ENCODE data around the gene KCNJ1. TPM values are rescaled to one million over a fixed set of nuclear protein-coding genes. Genes with fewer than 3 reads are reported as not detected.

Gene KCNJ1
- total and polyA plus RNA-seq, 10 of the 15 experiments (the other 5 are each of a cell fraction or from before 2014, with no cell fraction given), result not detected

- FAIRE-seq, result no peak
- Histone ChIP-seq H3K9me3 (replicated peaks; ENCODE audit: control insufficient read depth, insufficient read depth, low read length) (no peaks in the 10 kb centered on the region), H3K4me3 (no peak overlapping the region), H3K27me3 (replicated peaks in 1 of 2; ENCODE audit: control insufficient read depth in 2 of 2, insufficient read depth in 2 of 2, low read length in 1 of 2) (peaks cover 0 to 3% of the 10 kb centered on the region in 2 experiments; a peak in 3 of 4 replicates), H3K27ac (ENCODE audit: control insufficient read depth, insufficient read depth) (no peak overlapping the region), H3K36me3 (ENCODE audit: control insufficient read depth in 2 of 2, insufficient read depth in 2 of 2, low read length in 1 of 2) (no peaks in the 10 kb centered on the region), H3K4me1 (ENCODE audit: control insufficient read depth, insufficient read depth, low read length) (no peaks in the 10 kb centered on the region), H3K9ac (ENCODE audit: control insufficient read depth, insufficient read depth, low read length) (no peak overlapping the region), H2AFZ (ENCODE audit: control insufficient read depth, low read depth, low read length) (no peak overlapping the region), H3K79me2 (ENCODE audit: control insufficient read depth, insufficient read depth, low read length) (no peaks in the 10 kb centered on the region), H3K4me2 (ENCODE audit: control insufficient read depth, insufficient read depth) (no peak overlapping the region), H4K20me1 (ENCODE audit: control insufficient read depth, insufficient read depth) (no peaks in the 10 kb centered on the region)
- TF ChIP-seq NR2C2 (IDR thresholded peaks at IDR 0.05; ENCODE audit: borderline replicate concordance, control insufficient read depth, insufficient read length, low read depth) (no peak), JUND (IDR thresholded peaks at IDR 0.05; ENCODE audit: low read depth, low read length) (no peak), MYB (IDR thresholded peaks at IDR 0.05; ENCODE audit: borderline replicate concordance, low read depth, low read length) (no peak), NFIC (IDR thresholded peaks at IDR 0.05; ENCODE audit: low read depth, low read length) (no peak), SMC3 (IDR thresholded peaks at IDR 0.05; ENCODE audit: borderline replicate concordance, low read length) (no peak), BMI1 (IDR thresholded peaks at IDR 0.05; ENCODE audit: borderline replicate concordance) (no peak), IRF4 (IDR thresholded peaks at IDR 0.05; ENCODE audit: low read depth, low read length) (no peak), ZBTB4 (CRISPR knock-in tag; IDR thresholded peaks at IDR 0.05) (no peak), IRF3 (IDR thresholded peaks at IDR 0.05) (no peak), EED (IDR thresholded peaks at IDR 0.05; ENCODE audit: low read depth) (no peak), RAD51 (IDR thresholded peaks at IDR 0.05) (no peak)
- TF ChIP-seq, protein P1, sequence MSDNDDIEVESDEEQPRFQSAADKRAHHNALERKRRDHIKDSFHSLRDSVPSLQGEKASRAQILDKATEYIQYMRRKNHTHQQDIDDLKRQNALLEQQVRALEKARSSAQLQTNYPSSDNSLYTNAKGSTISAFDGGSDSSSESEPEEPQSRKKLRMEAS (IDR thresholded peaks at IDR 0.05; ENCODE audit: low read depth, low read length), result no peak
- RAD21 ChIA-PET (ENCODE audit: unreplicated experiment), result no interaction called here
- WGBS (ENCODE audit: insufficient coverage, insufficient replicate concordance, low lambda C conversion rate, missing lambda C conversion rate), result 29% methylated on average over 16 of the region's 18 CpGs
- CTCF ChIA-PET, result interaction anchor here (0.8 to 1.2 kb wide), 2 partner anchors 8 to 42 kb away, joined by 3 read pairs; no protein-coding TSS in a partner anchor
- in situ Hi-C loops (cut with MboI), result no loop called here
- intact Hi-C loops (cut with micrococcal nuclease; ENCODE audit: unreplicated experiment), result no loop called here
- DNase-seq (ENCODE audit: low read depth, low spot score), result no peak
- no TSS peak for BruUV-seq (replicated peaks)
- POLR2A ChIA-PET, result no interaction called here
- SMC1A ChIA-PET (ENCODE audit: uncharacterized antibody, unreplicated experiment), result no interaction called here
- ATAC-seq, result no peak
These were observed 47.4 kb upstream of the KCNJ1 start for GRCh38 chr11:128914216-128915148.

All from GM12878 (cell line).